ENCODE measurements around the gene KCTD12. TPM values are rescaled to one million over a fixed set of nuclear protein-coding genes. Genes with fewer than 3 reads are reported as not detected.

The KCTD12 gene
- total RNA-seq, 2 experiments from 2014 or later, result 0.08 TPM; not detected in 1

GRCh38 chr13:76879883-76880270 is 6.3 kb downstream of the KCTD12 start:
- Histone ChIP-seq H4K20me1 (ENCODE audit: insufficient read depth, low read length) (no peaks in the 10 kb centered on the region), H3K27ac (ENCODE audit: low read depth, low read length, poor library complexity, severe bottlenecking) (no peak overlapping the region), H3K36me3 (ENCODE audit: insufficient read depth, low read length) (no peaks in the 10 kb centered on the region), H3K4me1 (ENCODE audit: insufficient read depth, low read length, poor library complexity, severe bottlenecking) (no peaks in the 10 kb centered on the region), H3K4me2 (ENCODE audit: low read length) (no peak overlapping the region), H2AFZ (ENCODE audit: low read length) (no peak overlapping the region), H3K9me2 (ENCODE audit: insufficient read depth, low read length) (no peaks in the 10 kb centered on the region), H3K9me3 (ENCODE audit: low read length) (no peaks in the 10 kb centered on the region), H3K4me3 (ENCODE audit: low read depth, low read length, poor library complexity, severe bottlenecking) (no peak overlapping the region), H3K79me2 (ENCODE audit: insufficient read depth, low read depth, low read length) (no peaks in the 10 kb centered on the region)
- DNase-seq (ENCODE audit: low spot score), result no peak
- no peak for TF ChIP-seq EZH2phosphoT487 (IDR thresholded peaks at IDR 0.05; ENCODE audit: borderline replicate concordance, low read depth, low read length)
- TF ChIP-seq CTCF (conservative IDR thresholded peaks at IDR 0.05; ENCODE audit: low read length), result no peak
- ChIA-PET CTCF (ENCODE audit: unreplicated experiment) (no interaction called here), POLR2A (interaction anchor here (0.6 to 1.0 kb wide), 3 partner anchors 14 to 47 kb away, joined by 3 to 4 read pairs (median 3); no protein-coding TSS in a partner anchor)
- BruUV-seq (replicated peaks), result no TSS peak
- intact Hi-C loops (cut with micrococcal nuclease; ENCODE audit: unreplicated experiment), result no loop called here

GRCh38 chr13:76879203-76879882 is 6.9 kb downstream of the KCTD12 start:
- H3K4me2 ChIP-seq (ENCODE audit: low read length), result no peak overlapping the region
- H4K20me1 ChIP-seq (ENCODE audit: insufficient read depth, low read length), result no peaks in the 10 kb centered on the region
- intact Hi-C loops (cut with micrococcal nuclease; ENCODE audit: unreplicated experiment), result no loop called here
- POLR2A ChIA-PET, result interaction anchor here (0.6 to 1.0 kb wide), 3 partner anchors 15 to 48 kb away, joined by 3 to 4 read pairs (median 3); no protein-coding TSS in a partner anchor
- H2AFZ ChIP-seq (ENCODE audit: low read length), result no peak overlapping the region
- CTCF ChIA-PET (ENCODE audit: unreplicated experiment), result no interaction called here
- no peak overlapping the region for H3K4me3 ChIP-seq (ENCODE audit: low read depth, low read length, poor library complexity, severe bottlenecking)
- H3K36me3 ChIP-seq (ENCODE audit: insufficient read depth, low read length), result no peaks in the 10 kb centered on the region
- TF ChIP-seq EZH2phosphoT487 (IDR thresholded peaks at IDR 0.05; ENCODE audit: borderline replicate concordance, low read depth, low read length) (no peak), CTCF (conservative IDR thresholded peaks at IDR 0.05; ENCODE audit: low read length) (no peak)
- BruUV-seq (replicated peaks), result no TSS peak
- no peaks in the 10 kb centered on the region for H3K9me3 ChIP-seq (ENCODE audit: low read length)
- no peaks in the 10 kb centered on the region for H3K79me2 ChIP-seq (ENCODE audit: insufficient read depth, low read depth, low read length)
- H3K9me2 ChIP-seq (ENCODE audit: insufficient read depth, low read length), result no peaks in the 10 kb centered on the region
- no peak overlapping the region for H3K27ac ChIP-seq (ENCODE audit: low read depth, low read length, poor library complexity, severe bottlenecking)
- DNase-seq (ENCODE audit: low spot score), result no peak
- H3K4me1 ChIP-seq (ENCODE audit: insufficient read depth, low read length, poor library complexity, severe bottlenecking), result no peaks in the 10 kb centered on the region

- POLR2A ChIA-PET, result no interaction called here
- Histone ChIP-seq H3K4me2 (ENCODE audit: low read length) (no peak overlapping the region), H3K79me2 (ENCODE audit: insufficient read depth, low read depth, low read length) (no peaks in the 10 kb centered on the region), H3K9me2 (ENCODE audit: insufficient read depth, low read length) (no peaks in the 10 kb centered on the region), H3K27ac (ENCODE audit: low read depth, low read length, poor library complexity, severe bottlenecking) (no peak overlapping the region), H4K20me1 (ENCODE audit: insufficient read depth, low read length) (no peaks in the 10 kb centered on the region), H3K4me3 (ENCODE audit: low read depth, low read length, poor library complexity, severe bottlenecking) (no peak overlapping the region), H2AFZ (ENCODE audit: low read length) (no peak overlapping the region), H3K36me3 (ENCODE audit: insufficient read depth, low read length) (no peaks in the 10 kb centered on the region), H3K9me3 (ENCODE audit: low read length) (no peaks in the 10 kb centered on the region), H3K4me1 (ENCODE audit: insufficient read depth, low read length, poor library complexity, severe bottlenecking) (no peaks in the 10 kb centered on the region)
- no peak for TF ChIP-seq CTCF (conservative IDR thresholded peaks at IDR 0.05; ENCODE audit: low read length)
- no peak for TF ChIP-seq EZH2phosphoT487 (IDR thresholded peaks at IDR 0.05; ENCODE audit: borderline replicate concordance, low read depth, low read length)
- no peak for DNase-seq (ENCODE audit: low spot score)
- intact Hi-C loops (cut with micrococcal nuclease; ENCODE audit: unreplicated experiment), result no loop called here
- BruUV-seq (replicated peaks), result no TSS peak
- CTCF ChIA-PET (ENCODE audit: unreplicated experiment), result no interaction called here
Measured at GRCh38 chr13:76878043-76878442, 8.2 kb downstream of the KCTD12 start.
